OCI-LY7 (cell line): ENCODE measurements around the gene BRICD5. TPM values are rescaled to one million over a fixed set of nuclear protein-coding genes. Genes with fewer than 3 reads are reported as not detected.

Experiments used
- BruUV-seq: library from RNA; stranded (reverse); fragments of 400-500 nt; replicated peaks from 2 replicates; lab custom pipeline; 2021; lab: Mats Ljungman, UMichigan
- CTCF ChIA-PET: fragments of 300-600 bp; sonication (Branson Sonifier 250); formaldehyde crosslinking; loops from one replicate; lab custom pipeline; 2022; ENCODE audit warnings: antibody characterized with exemption; ENCODE audit not compliant: unreplicated experiment; lab: Charles Lee
- POLR2A ChIA-PET: fragments of 300-600 bp; sonication (Branson Sonifier 250); formaldehyde crosslinking; loops from one replicate; lab custom pipeline; 2022; ENCODE audit warnings: antibody characterized with exemption; lab: Charles Lee
- DNase-seq: peaks from one replicate; pipeline ENCODE4 v3.0.0-alpha.2; 2015; ENCODE audit warnings: low spot score
- H2AFZ ChIP-seq: fragments of 200-600 bp; sonication (generic), shearing (Covaris generic); 2 replicates; pipeline ENCODE4 v1.6.1; 2014; ENCODE audit warnings: mild to moderate bottlenecking, antibody characterized with exemption, low read length, moderate library complexity
- H3K27ac ChIP-seq: fragments of 200-600 bp; sonication (generic); 2 replicates; pipeline ENCODE4 v1.5.1; 2014; ENCODE audit warnings: mixed run types, low read depth, mild to moderate bottlenecking, moderate library complexity, low read length, inconsistent platforms; ENCODE audit not compliant: poor library complexity, severe bottlenecking
- H3K36me3 ChIP-seq: fragments of 200-600 bp; sonication (generic); 2 replicates; pipeline ENCODE4 v1.6.1; 2014; ENCODE audit warnings: mild to moderate bottlenecking, antibody characterized with exemption, low read length, moderate library complexity, mixed read lengths; ENCODE audit not compliant: insufficient read depth
- H3K4me1 ChIP-seq: fragments of 200-600 bp; sonication (generic); 2 replicates; pipeline ENCODE4 v1.5.1; 2014; ENCODE audit warnings: mild to moderate bottlenecking, low read length; ENCODE audit not compliant: insufficient read depth, poor library complexity, severe bottlenecking
- H3K4me2 ChIP-seq: fragments of 200-600 bp; sonication (generic); 2 replicates; pipeline ENCODE4 v1.6.1; 2014; ENCODE audit warnings: mild to moderate bottlenecking, low read length
- H3K4me3 ChIP-seq: fragments of 200-600 bp; sonication (generic); 2 replicates; pipeline ENCODE4 v1.5.1; 2014; ENCODE audit warnings: mild to moderate bottlenecking, low read depth, low read length; ENCODE audit not compliant: poor library complexity, severe bottlenecking
- H3K79me2 ChIP-seq: fragments of 200-600 bp; sonication (generic); 2 replicates; pipeline ENCODE4 v1.6.1; 2016; ENCODE audit warnings: low read depth, mild to moderate bottlenecking, low read length, moderate library complexity, mixed read lengths; ENCODE audit not compliant: insufficient read depth
- H3K9me2 ChIP-seq: fragments of 200-600 bp; sonication (generic); 2 replicates; pipeline ENCODE4 v1.6.1; 2016; ENCODE audit warnings: mild to moderate bottlenecking, low read length, mixed read lengths; ENCODE audit not compliant: insufficient read depth
- H3K9me3 ChIP-seq: fragments of 200-600 bp; sonication (generic); 2 replicates; pipeline ENCODE4 v1.6.1; 2014; ENCODE audit warnings: mild to moderate bottlenecking, mixed run types, low read length, mixed read lengths
- H4K20me1 ChIP-seq: fragments of 200-600 bp; sonication (generic); 2 replicates; pipeline ENCODE4 v1.6.1; 2014; ENCODE audit warnings: mild to moderate bottlenecking, antibody characterized with exemption, low read length, moderate library complexity, mixed read lengths; ENCODE audit not compliant: insufficient read depth
- CTCF ChIP-seq: fragments of 200-600 bp; sonication (generic); conservative IDR thresholded peaks from 2 replicates; pipeline ENCODE4 v1.5.1; 2014; ENCODE audit warnings: mild to moderate bottlenecking, antibody characterized with exemption, low read length, moderate library complexity, mixed read lengths
- EZH2phosphoT487 ChIP-seq: fragments of 200-600 bp; sonication (generic); IDR thresholded peaks from 2 replicates; pipeline ENCODE4 v1.6.1; 2018; ENCODE audit warnings: low read depth, borderline replicate concordance, mild to moderate bottlenecking, mixed run types, antibody characterized with exemption, low read length, moderate library complexity, mixed read lengths
- intact Hi-C: fragments of 100-400 bp; cut with micrococcal nuclease; formaldehyde crosslinking; loops from one replicate; pipeline ENCODE4 v1.10.0; 2022; ENCODE audit not compliant: unreplicated experiment
- total RNA-seq, 2 experiments: library from RNA; depleted of rRNA in 1 of 2; stranded (reverse); fragments of >200 nt in 1 of 2; shearing (Covaris generic) in 1 of 2; gene quantifications; 2 replicates each; pipeline ENCODE4 v1.2.3, GENCODE V29; 2014 to 2022

The BRICD5 gene
- total RNA-seq, 2 experiments from 2014 or later: 30.4 to 31.7 TPM

- no peak overlapping the region for H2AFZ ChIP-seq
- H3K36me3 ChIP-seq: no peaks in the 10 kb centered on the region
- intact Hi-C loops: no loop called here
- no peak overlapping the region for H3K4me2 ChIP-seq
- TF ChIP-seq EZH2phosphoT487 (no peak), CTCF (no peak)
- no peak for DNase-seq
- no peak overlapping the region for H3K27ac ChIP-seq
- BruUV-seq: no TSS peak
- no peaks in the 10 kb centered on the region for H4K20me1 ChIP-seq
- no peaks in the 10 kb centered on the region for H3K79me2 ChIP-seq
- CTCF ChIA-PET: no interaction called here
- no peaks in the 10 kb centered on the region for H3K9me2 ChIP-seq
- no peak overlapping the region for H3K4me3 ChIP-seq
- POLR2A ChIA-PET: no interaction called here
- no peaks in the 10 kb centered on the region for H3K9me3 ChIP-seq
- peaks cover 5% of the 10 kb centered on the region for H3K4me1 ChIP-seq
Measured at GRCh38 chr16:2200313-2200712, 10.3 kb downstream of the BRICD5 start.

- ChIA-PET POLR2A (no interaction called here), CTCF (no interaction called here)
- Histone ChIP-seq H2AFZ (no peak overlapping the region), H3K9me3 (no peaks in the 10 kb centered on the region), H3K27ac (no peak overlapping the region), H3K9me2 (no peaks in the 10 kb centered on the region), H3K36me3 (no peaks in the 10 kb centered on the region), H4K20me1 (no peaks in the 10 kb centered on the region), H3K79me2 (no peaks in the 10 kb centered on the region), H3K4me1 (peaks cover 2% of the 10 kb centered on the region), H3K4me2 (no peak overlapping the region), H3K4me3 (no peak overlapping the region)
- TF ChIP-seq CTCF (no peak), EZH2phosphoT487 (no peak)
- intact Hi-C loops: no loop called here
- BruUV-seq: no TSS peak
- DNase-seq: no peak
Measured at GRCh38 chr16:2199621-2200139, 11.0 kb downstream of the BRICD5 start.

DNA sequence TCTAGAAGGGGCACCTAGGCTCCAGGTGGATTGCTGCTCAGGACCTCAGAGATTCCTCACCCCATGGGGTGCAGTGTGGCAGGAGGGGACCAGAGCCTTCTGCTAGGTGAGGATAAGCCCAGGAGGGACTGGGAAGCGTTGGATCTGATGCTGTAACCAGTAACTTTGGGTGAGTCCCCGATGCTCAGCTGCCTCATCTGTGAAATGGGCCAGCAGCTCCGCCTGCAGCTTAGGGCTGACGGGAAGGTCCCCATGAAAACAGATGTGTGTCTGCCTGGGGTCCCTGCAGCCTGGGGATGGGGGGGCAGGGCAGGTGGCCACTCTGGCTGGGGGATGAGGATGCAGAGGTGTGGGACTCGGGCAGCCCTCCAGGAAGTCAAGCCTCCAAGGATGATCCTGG, 11.6 kb downstream of the BRICD5 start:
- Histone ChIP-seq H3K27ac (no peak overlapping the region), H3K9me3 (no peaks in the 10 kb centered on the region), H3K4me2 (no peak overlapping the region), H3K9me2 (no peaks in the 10 kb centered on the region), H3K36me3 (no peaks in the 10 kb centered on the region), H4K20me1 (no peaks in the 10 kb centered on the region), H3K4me1 (no peaks in the 10 kb centered on the region), H3K79me2 (no peaks in the 10 kb centered on the region), H2AFZ (no peak overlapping the region), H3K4me3 (no peak overlapping the region)
- no TSS peak for BruUV-seq
- no peak for DNase-seq
- ChIA-PET POLR2A (no interaction called here), CTCF (no interaction called here)
- intact Hi-C loops: no loop called here
- no peak for TF ChIP-seq CTCF
- no peak for TF ChIP-seq EZH2phosphoT487
